GM12891 (cell line): Measurements from ENCODE around the gene MYH14.
"Not testable (repeated sequence)": the region's sequence is repeated elsewhere in the genome, so short reads cannot be mapped to it uniquely, and the experiment has no call there.

ENCODE experiments used
- DNase-seq: peaks from one replicate; pipeline ENCODE4 v3.0.0; 2011; ENCODE audit warnings: low spot score; ENCODE audit not compliant: insufficient read length
- FAIRE-seq: peaks from 2 replicates; lab custom pipeline; 2011; peaks lifted over from hg19 to GRCh38; lab: Jason Lieb, UNC
- PAX5 ChIP-seq: IDR thresholded peaks from 2 replicates; pipeline ENCODE4 v1.6.1; 2011; ENCODE audit warnings: low read length, moderate library complexity, mild to moderate bottlenecking; ENCODE audit not compliant: insufficient read depth, severe bottlenecking
- POLR2A ChIP-seq: IDR thresholded peaks from 2 replicates; pipeline ENCODE4 v1.6.1; 2011; ENCODE audit warnings: low read depth, low read length, control low read depth
- POLR2AphosphoS5 ChIP-seq: IDR thresholded peaks from 2 replicates; pipeline ENCODE4 v1.6.1; 2011; ENCODE audit warnings: low read depth, low read length, control low read depth
- POU2F2 ChIP-seq: IDR thresholded peaks from 2 replicates; pipeline ENCODE4 v1.6.1; 2011; ENCODE audit warnings: low read depth, mild to moderate bottlenecking, control low read depth, low read length, moderate library complexity
- SPI1 ChIP-seq: IDR thresholded peaks from 2 replicates; pipeline ENCODE4 v1.6.1; 2011; ENCODE audit warnings: low read depth, low read length, control low read depth
- TAF1 ChIP-seq: IDR thresholded peaks from 2 replicates; pipeline ENCODE4 v1.6.1; 2011; ENCODE audit warnings: low read depth, low read length, control low read depth

The MYH14 gene

GRCh38 chr19:50232600-50232999 is 29.2 kb downstream of the MYH14 start:
- FAIRE-seq (no peak), DNase-seq (no peak)
- no peak for TF ChIP-seq TAF1
- TF ChIP-seq POLR2AphosphoS5 = no peak
- no peak for TF ChIP-seq POU2F2
- TF ChIP-seq SPI1 = no peak
- TF ChIP-seq PAX5 = no peak
- no peak for TF ChIP-seq POLR2A

- DNase-seq = no peak
- no peak for FAIRE-seq
- no peak for TF ChIP-seq TAF1
- no peak for TF ChIP-seq SPI1
- TF ChIP-seq POLR2AphosphoS5 = no peak
- no peak for TF ChIP-seq PAX5
- TF ChIP-seq POLR2A = no peak
- TF ChIP-seq POU2F2 = no peak
These were observed 30.0 kb downstream of the MYH14 start for GRCh38 chr19:50233308-50233910.

GRCh38 chr19:50237493-50237892 is 34.1 kb downstream of the MYH14 start:
- not testable (repeated sequence) for DNase-seq, FAIRE-seq

GRCh38 chr19:50238043-50238442 is 34.6 kb downstream of the MYH14 start:
- no peak for FAIRE-seq

GRCh38 chr19:50239921-50240590 is 36.6 kb downstream of the MYH14 start:
- TF ChIP-seq SPI1 = no peak
- TF ChIP-seq POU2F2 = no peak
- no peak for TF ChIP-seq TAF1
- TF ChIP-seq POLR2A = no peak
- no peak for TF ChIP-seq POLR2AphosphoS5
- no peak for TF ChIP-seq PAX5
- FAIRE-seq = no peak

More at GRCh38 chr19:50238043-50238442, 34.6 kb downstream of the MYH14 start:
- TF ChIP-seq TAF1 (no peak), PAX5 (no peak), POLR2AphosphoS5 (no peak), SPI1 (no peak), POU2F2 (no peak), POLR2A (no peak)
- DNase-seq = no peak

GRCh38 chr19:50242581-50242980 is 39.2 kb downstream of the MYH14 start:
- FAIRE-seq (no peak), DNase-seq (no peak)
- TF ChIP-seq PAX5 (no peak), POU2F2 (no peak), SPI1 (no peak), POLR2AphosphoS5 (no peak), TAF1 (no peak), POLR2A (no peak)

More at GRCh38 chr19:50239921-50240590, 36.6 kb downstream of the MYH14 start:
- no peak for DNase-seq

GRCh38 chr19:50244695-50245094 is 41.3 kb downstream of the MYH14 start:
- FAIRE-seq = no peak
- DNase-seq = no peak
- TF ChIP-seq PAX5 (no peak), TAF1 (no peak), POLR2AphosphoS5 (no peak), POLR2A (no peak), SPI1 (no peak), POU2F2 (no peak)

- DNase-seq (no peak), FAIRE-seq (no peak)
- TF ChIP-seq SPI1 (no peak), PAX5 (no peak), POU2F2 (no peak), TAF1 (no peak), POLR2A (no peak), POLR2AphosphoS5 (no peak)
These were observed 45.0 kb downstream of the MYH14 start for GRCh38 chr19:50248413-50248812.

GRCh38 chr19:50248826-50249225 is 45.4 kb downstream of the MYH14 start:
- TF ChIP-seq POLR2AphosphoS5 (no peak), SPI1 (no peak), PAX5 (no peak), POLR2A (no peak), TAF1 (no peak), POU2F2 (no peak)
- DNase-seq (no peak), FAIRE-seq (no peak)

GRCh38 chr19:50249636-50250035 is 46.2 kb downstream of the MYH14 start:
- TF ChIP-seq POLR2A = no peak
- TF ChIP-seq POLR2AphosphoS5 = no peak
- TF ChIP-seq POU2F2 = no peak
- TF ChIP-seq TAF1 = no peak
- DNase-seq = no peak
- FAIRE-seq = no peak
